IMR-90 (cell line): Measurements from ENCODE around the gene ATG10. TPM values are rescaled to one million over a fixed set of nuclear protein-coding genes. Genes with fewer than 3 reads are reported as not detected.

Experiments used
- ATAC-seq: fragments of 200-7000 bp; cut with Tn5 transposase; 2 replicates; pipeline ENCODE4 v1.9.1; 2020; ENCODE audit warnings: low read depth, mild to moderate bottlenecking, moderate library complexity
- BruUV-seq: library from RNA; stranded (reverse); fragments of 400-500 nt; replicated peaks from 2 replicates; lab custom pipeline; 2021; lab: Mats Ljungman, UMichigan
- CTCF ChIA-PET: fragments of 300-600 bp; formaldehyde crosslinking; extraction: SDS; loops from one replicate; lab custom pipeline; 2021; ENCODE audit warnings: antibody characterized with exemption; lab: Yijun Ruan, JAX
- POLR2A ChIA-PET: fragments of 300-600 bp; sonication (Branson Sonifier 250); formaldehyde crosslinking; loops from one replicate; lab custom pipeline; 2022; ENCODE audit warnings: antibody characterized with exemption; ENCODE audit not compliant: unreplicated experiment; lab: Charles Lee
- DNase-seq: peaks from one replicate; pipeline ENCODE4 v3.0.0; 2013
- H2AFZ ChIP-seq: replicated peaks from 2 replicates; pipeline ENCODE3; 2013; ENCODE audit warnings: low read length, mild to moderate bottlenecking; ENCODE audit not compliant: poor library complexity
- H2AK5ac ChIP-seq: 2 replicates; pipeline ENCODE4 v1.6.1; 2013; ENCODE audit warnings: low read depth, low read length, inconsistent platforms
- H2AK9ac ChIP-seq: replicated peaks from 2 replicates; pipeline ENCODE3; 2013; ENCODE audit warnings: mild to moderate bottlenecking, low read depth, low read length, moderate library complexity; ENCODE audit not compliant: poor library complexity
- H2BK120ac ChIP-seq: 2 replicates; pipeline ENCODE4 v1.6.1; 2013; ENCODE audit warnings: low read depth, low read length, inconsistent platforms
- H2BK15ac ChIP-seq: 3 replicates; pipeline ENCODE4 v1.6.1; 2013; ENCODE audit warnings: low read depth, low read length, inconsistent platforms
- H2BK20ac ChIP-seq: 2 replicates; pipeline ENCODE4 v1.6.1; 2013; ENCODE audit warnings: low read depth, mild to moderate bottlenecking, inconsistent platforms, low read length, moderate library complexity
- H2BK5ac ChIP-seq: 2 replicates; pipeline ENCODE4 v1.6.1; 2013; ENCODE audit warnings: mild to moderate bottlenecking, low read depth, low read length, inconsistent platforms; ENCODE audit not compliant: poor library complexity, severe bottlenecking
- H3K14ac ChIP-seq: replicated peaks from 2 replicates; pipeline ENCODE4 v1.6.1; 2013; ENCODE audit warnings: low read depth, low read length, inconsistent platforms
- H3K18ac ChIP-seq: 2 replicates; pipeline ENCODE4 v1.6.1; 2013; ENCODE audit warnings: low read depth, low read length, control low read depth
- H3K23ac ChIP-seq: 2 replicates; pipeline ENCODE4 v1.6.1; 2013; ENCODE audit warnings: low read depth, low read length, inconsistent platforms
- H3K27ac ChIP-seq: 2 replicates; pipeline ENCODE4 v1.5.1; 2013; ENCODE audit warnings: mild to moderate bottlenecking, control low read depth, low read length; ENCODE audit not compliant: insufficient read depth
- H3K27me3 ChIP-seq: 2 replicates; pipeline ENCODE4 v1.6.1; 2013; ENCODE audit warnings: low read length; ENCODE audit not compliant: control insufficient read depth, insufficient read depth
- H3K36me3 ChIP-seq: 2 replicates; pipeline ENCODE4 v1.6.1; 2013; ENCODE audit warnings: low read length, mixed read lengths; ENCODE audit not compliant: control insufficient read depth, insufficient read depth
- H3K4ac ChIP-seq: 2 replicates; pipeline ENCODE4 v1.6.1; 2013; ENCODE audit warnings: low read depth, low read length, inconsistent platforms
- H3K4me1 ChIP-seq: 2 replicates; pipeline ENCODE4 v1.6.1; 2013; ENCODE audit warnings: low read length, mixed read lengths; ENCODE audit not compliant: control insufficient read depth, insufficient read depth
- H3K4me2 ChIP-seq: 2 replicates; pipeline ENCODE4 v1.6.1; 2013; ENCODE audit warnings: low read depth, mild to moderate bottlenecking, control low read depth, low read length, moderate library complexity
- H3K4me3 ChIP-seq: 2 replicates; pipeline ENCODE4 v1.5.1; 2013; ENCODE audit warnings: low read depth, mild to moderate bottlenecking, control low read depth, low read length, moderate library complexity; ENCODE audit not compliant: insufficient read depth
- H3K56ac ChIP-seq: 2 replicates; pipeline ENCODE4 v1.6.1; 2013; ENCODE audit warnings: low read length, inconsistent platforms; ENCODE audit not compliant: insufficient read depth; ENCODE audit errors: extremely low read depth
- H3K79me1 ChIP-seq, 2 experiments: 2 replicates each; pipeline ENCODE4 v1.6.1; 2013; ENCODE audit warnings: low read length in 2 of 2, inconsistent platforms in 1 of 2, low read depth in 1 of 2
- H3K9ac ChIP-seq: 2 replicates; pipeline ENCODE4 v1.6.1; 2013; ENCODE audit warnings: low read depth, low read length, control low read depth
- H3K9me1 ChIP-seq: 2 replicates; pipeline ENCODE4 v1.6.1; 2013; ENCODE audit warnings: low read length, inconsistent platforms; ENCODE audit not compliant: insufficient read depth
- H3K9me3 ChIP-seq: 2 replicates; pipeline ENCODE4 v1.6.1; 2013; ENCODE audit warnings: low read length; ENCODE audit not compliant: control insufficient read depth, insufficient read depth
- H4K20me1 ChIP-seq: 2 replicates; pipeline ENCODE4 v1.6.1; 2013; ENCODE audit warnings: low read length, inconsistent platforms; ENCODE audit not compliant: insufficient read depth
- H4K5ac ChIP-seq: 2 replicates; pipeline ENCODE4 v1.6.1; 2013; ENCODE audit warnings: mild to moderate bottlenecking, low read depth, low read length, control low read depth
- H4K8ac ChIP-seq, 2 experiments: 2 replicates each; pipeline ENCODE4 v1.6.1; 2013; ENCODE audit warnings: low read depth in 2 of 2, low read length in 2 of 2, control low read depth in 1 of 2, inconsistent platforms in 1 of 2
- H4K91ac ChIP-seq: 2 replicates; pipeline ENCODE4 v1.6.1; 2013; ENCODE audit warnings: low read depth, low read length, inconsistent platforms; ENCODE audit not compliant: insufficient read depth
- BHLHE40 ChIP-seq: fragments of 150-350 bp; IDR thresholded peaks from 2 replicates; pipeline ENCODE4 v1.6.1; 2016; ENCODE audit warnings: mild to moderate bottlenecking, low read depth, low read length
- CEBPB ChIP-seq: IDR thresholded peaks from 2 replicates; pipeline ENCODE4 v1.6.1; 2012; ENCODE audit warnings: low read depth, low read length, improper control_type of control experiment
- CHD1 ChIP-seq: IDR thresholded peaks from 2 replicates; pipeline ENCODE4 v1.6.1; 2012; ENCODE audit warnings: low read depth, low read length, improper control_type of control experiment
- CTCF ChIP-seq: conservative IDR thresholded peaks from 2 replicates; pipeline ENCODE4 v1.5.1; 2012; ENCODE audit warnings: mild to moderate bottlenecking, low read depth, low read length, improper control_type of control experiment
- ELK1 ChIP-seq: fragments of 150-350 bp; IDR thresholded peaks from 2 replicates; pipeline ENCODE4 v1.6.1; 2016; ENCODE audit warnings: low read depth, mild to moderate bottlenecking, low read length, moderate library complexity, borderline replicate concordance
- FOS ChIP-seq: fragments of 150-350 bp; IDR thresholded peaks from 2 replicates; pipeline ENCODE4 v1.6.1; 2016; ENCODE audit warnings: low read depth, low read length
- MAFK ChIP-seq: IDR thresholded peaks from 2 replicates; pipeline ENCODE4 v1.6.1; 2012; ENCODE audit warnings: low read depth, low read length, improper control_type of control experiment
- MAZ ChIP-seq: IDR thresholded peaks from 2 replicates; pipeline ENCODE4 v1.6.1; 2012; ENCODE audit warnings: low read depth, mild to moderate bottlenecking, low read length, improper control_type of control experiment, moderate library complexity, borderline replicate concordance
- MXI1 ChIP-seq: IDR thresholded peaks from 2 replicates; pipeline ENCODE4 v1.6.1; 2012; ENCODE audit warnings: low read depth, mild to moderate bottlenecking, low read length, moderate library complexity, borderline replicate concordance
- NFE2L2 ChIP-seq: fragments of 150-350 bp; IDR thresholded peaks from 2 replicates; pipeline ENCODE4 v1.6.1; 2016; ENCODE audit warnings: low read depth, mild to moderate bottlenecking, low read length
- POLR2A ChIP-seq: IDR thresholded peaks from 2 replicates; pipeline ENCODE4 v1.6.1; 2012; ENCODE audit warnings: mild to moderate bottlenecking, low read depth, low read length
- RAD21 ChIP-seq: IDR thresholded peaks from 2 replicates; pipeline ENCODE4 v1.6.1; 2012; ENCODE audit warnings: low read length, improper control_type of control experiment
- RCOR1 ChIP-seq: IDR thresholded peaks from 2 replicates; pipeline ENCODE4 v1.6.1; 2012; ENCODE audit warnings: mild to moderate bottlenecking, low read length, improper control_type of control experiment; ENCODE audit not compliant: insufficient replicate concordance
- RFX5 ChIP-seq: IDR thresholded peaks from 2 replicates; pipeline ENCODE4 v1.8.0; 2012; ENCODE audit warnings: low read depth, mild to moderate bottlenecking, low read length, moderate library complexity
- SMC3 ChIP-seq: fragments of 150-350 bp; IDR thresholded peaks from 2 replicates; pipeline ENCODE4 v1.6.1; 2016; ENCODE audit warnings: low read depth, mild to moderate bottlenecking, antibody characterized with exemption, low read length, moderate library complexity
- USF2 ChIP-seq: fragments of 150-350 bp; IDR thresholded peaks from 2 replicates; pipeline ENCODE4 v1.6.1; 2017; ENCODE audit warnings: mild to moderate bottlenecking, antibody characterized with exemption, low read length, low read depth
- WGBS, 2 experiments: methylation state at CpG; one replicate each; pipeline versions ENCODE4 v1.1.5 to v1.1.7; 2013; ENCODE audit warnings: missing lambda C conversion rate in 2 of 2; ENCODE audit not compliant: insufficient read length in 1 of 2; ENCODE audit errors: extremely low coverage in 2 of 2; 5-methylcytosine and 5-hydroxymethylcytosine counted together
- dilution Hi-C: fragments of 300-500 bp; cut with HindIII; formaldehyde crosslinking; loops from one replicate; pipeline ENCODE4 v1.14.3; 2018; ENCODE audit warnings: low sequenced_read_pairs; ENCODE audit not compliant: unreplicated experiment
- in situ Hi-C: fragments of 300-500 bp; cut with MboI; formaldehyde crosslinking; loops from 3 replicates; pipeline ENCODE4 v1.14.3; 2019; ENCODE audit warnings: low sequenced_read_pairs, inconsistent platforms, mixed read lengths
- intact Hi-C: fragments of 100-400 bp; cut with micrococcal nuclease; formaldehyde crosslinking; loops from 2 replicates; pipeline ENCODE4 v1.10.0; 2022
- polyA plus RNA-seq, 3 experiments: library from polyadenylated mRNA; depleted of rRNA; stranded (reverse); fragments of >200 nt; gene quantifications; 2 replicates each; pipeline ENCODE4 v1.2.3, GENCODE V29; 2012; ENCODE audit warnings: low replicate concordance in 1 of 3
- total RNA-seq: library from RNA; depleted of rRNA; stranded (reverse); fragments of >200 nt; gene quantifications from 2 replicates; pipeline ENCODE4 v1.2.3, GENCODE V29; 2012

Gene ATG10
- total and polyA plus RNA-seq, 2 of the 4 experiments (the other 2 are of a cell fraction) = 3.4 to 8.1 TPM

GRCh38 chr5:81948349-81948748 is 23.5 kb upstream of the ATG10 start:
- no peak overlapping the region for H4K91ac ChIP-seq
- no peak overlapping the region for H3K14ac ChIP-seq
- no CpG with 5 or more reads among the region's 3 CpGs for WGBS, 2 experiments
- H3K4me1 ChIP-seq = no peaks in the 10 kb centered on the region
- BruUV-seq = no TSS peak
- no peak overlapping the region for H2AK5ac ChIP-seq
- CTCF ChIA-PET = no interaction called here
- H3K27ac ChIP-seq = no peak overlapping the region
- DNase-seq = peak; percentile 20
- H2BK15ac ChIP-seq = no peak overlapping the region
- no peak overlapping the region for H2BK5ac ChIP-seq
- no peak for ATAC-seq
- intact Hi-C loops (no loop called here), in situ Hi-C loops (no loop called here), dilution Hi-C loops (no loop called here)
- H3K56ac ChIP-seq = no peak overlapping the region
- H3K4me3 ChIP-seq = no peak overlapping the region
- no peak overlapping the region for H3K23ac ChIP-seq
- H4K20me1 ChIP-seq = no peaks in the 10 kb centered on the region
- H2BK20ac ChIP-seq = no peak overlapping the region
- H3K27me3 ChIP-seq = no peaks in the 10 kb centered on the region
- H3K36me3 ChIP-seq = no peaks in the 10 kb centered on the region
- no peak overlapping the region for H4K5ac ChIP-seq
- no peak overlapping the region for H2AK9ac ChIP-seq
- H3K79me1 ChIP-seq = no peaks in the 10 kb centered on the region
- no peak overlapping the region for H2AFZ ChIP-seq
- no peak overlapping the region for H3K4me2 ChIP-seq
- H3K9me3 ChIP-seq = no peaks in the 10 kb centered on the region
- no peak overlapping the region for H4K8ac ChIP-seq
- no peak overlapping the region for H2BK120ac ChIP-seq
- H3K9me1 ChIP-seq = no peaks in the 10 kb centered on the region
- no peak overlapping the region for H3K9ac ChIP-seq
- TF ChIP-seq CEBPB = no peak
- no peak for TF ChIP-seq MAZ
- no peak for TF ChIP-seq SMC3
- TF ChIP-seq MAFK = no peak
- TF ChIP-seq POLR2A = no peak
- TF ChIP-seq MXI1 = no peak
- no peak for TF ChIP-seq RCOR1
- no peak for TF ChIP-seq CHD1
- no peak for TF ChIP-seq BHLHE40
- TF ChIP-seq FOS = no peak
- no peak for TF ChIP-seq CTCF
- no peak for TF ChIP-seq ELK1
- TF ChIP-seq USF2 = no peak
- no peak for TF ChIP-seq NFE2L2
- no peak for TF ChIP-seq RFX5
- TF ChIP-seq RAD21 = no peak
- POLR2A ChIA-PET = no interaction called here
- no peak overlapping the region for H3K4ac ChIP-seq
- no peak overlapping the region for H3K18ac ChIP-seq
